GM12878 (cell line): Measurements from ENCODE around the gene RFX7.

Experiments
- BHLHE40 ChIP-seq, 2 experiments: fragments of 450-650 bp in 1 of 2; IDR thresholded peaks; 2 replicates each; pipeline ENCODE4 v1.6.1; 2011 to 2017; ENCODE audit warnings: low read depth in 2 of 2, borderline replicate concordance in 1 of 2, improper control_type of control experiment in 1 of 2, low read length in 1 of 2, mild to moderate bottlenecking in 1 of 2
- CTCF ChIP-seq, 3 experiments: IDR thresholded peaks in 2 of 3; conservative IDR thresholded peaks in 1 of 3; 2 replicates each; pipeline ENCODE4 v1.5.1; 2011; ENCODE audit warnings: low read depth in 3 of 3, low read length in 3 of 3, mild to moderate bottlenecking in 3 of 3, control low read depth in 2 of 3, moderate library complexity in 2 of 3, inconsistent platforms in 1 of 3, mixed read lengths in 1 of 3; ENCODE audit not compliant: control insufficient read depth in 2 of 3, insufficient read depth in 1 of 3; ENCODE audit errors: extremely low read depth in 1 of 3
- ESRRA ChIP-seq: IDR thresholded peaks from 2 replicates; pipeline ENCODE4 v1.6.1; 2012; ENCODE audit warnings: mild to moderate bottlenecking, low read length, improper control_type of control experiment
- FOXK2 ChIP-seq: fragments of 450-650 bp; IDR thresholded peaks from 2 replicates; pipeline ENCODE4 v1.6.1; 2017; ENCODE audit warnings: mild to moderate bottlenecking, moderate library complexity
- KDM1A ChIP-seq: fragments of 200-600 bp; sonication (generic); IDR thresholded peaks from 2 replicates; pipeline ENCODE4 v1.6.1; 2016; ENCODE audit warnings: borderline replicate concordance
- POLR2A ChIP-seq: IDR thresholded peaks from 2 replicates; pipeline ENCODE4 v1.6.1; 2011; ENCODE audit warnings: low read depth, mild to moderate bottlenecking, low read length
- POLR2AphosphoS5 ChIP-seq: IDR thresholded peaks from 2 replicates; pipeline ENCODE4 v1.6.1; 2011; ENCODE audit warnings: mild to moderate bottlenecking, low read length, inconsistent platforms
- USF1 ChIP-seq: IDR thresholded peaks from 2 replicates; pipeline ENCODE4 v1.6.1; 2011; ENCODE audit warnings: borderline replicate concordance, low read depth, mild to moderate bottlenecking, moderate library complexity, mixed read lengths, low read length; ENCODE audit not compliant: insufficient read depth; ENCODE audit errors: extremely low read length
- USF2 ChIP-seq: IDR thresholded peaks from 2 replicates; pipeline ENCODE4 v1.6.1; 2011; ENCODE audit warnings: low read depth, low read length, improper control_type of control experiment, borderline replicate concordance

GRCh38 chr15:56038707-56039106 lies 205.0 kb downstream of the RFX7 start:
- TF ChIP-seq CTCF (IDR thresholded peaks at IDR 0.05 in 2 of 3, conservative IDR thresholded peaks at IDR 0.05 in 1 of 3; ENCODE audit: control insufficient read depth in 2 of 3, extremely low read depth in 1 of 3, insufficient read depth in 1 of 3, low read depth in 3 of 3, low read length in 3 of 3) (no peak), FOXK2 (no peak), BHLHE40 (IDR thresholded peaks at IDR 0.05; ENCODE audit: borderline replicate concordance in 1 of 2, low read depth in 2 of 2, low read length in 1 of 2) (no peak), POLR2A (no peak), POLR2AphosphoS5 (no peak), USF2 (no peak), ESRRA (no peak), USF1 (no peak), KDM1A (no peak)
